HCT116 (cell line): ENCODE results near the gene TMEM258. TPM values are rescaled to one million over a fixed set of nuclear protein-coding genes. Genes with fewer than 3 reads are reported as not detected.

Experiments
- ATAC-seq: fragments of 200-7000 bp; cut with Tn5 transposase; 2 replicates; pipeline ENCODE4 v1.9.1; 2020; ENCODE audit warnings: mild to moderate bottlenecking, moderate library complexity
- BruUV-seq: library from RNA; stranded (reverse); fragments of 400-500 nt; replicated peaks from 2 replicates; lab custom pipeline; 2021; lab: Mats Ljungman, UMichigan
- CTCF ChIA-PET: fragments of 300-600 bp; sonication (Branson Sonifier 250); formaldehyde crosslinking; loops from one replicate; lab custom pipeline; 2021; ENCODE audit warnings: antibody characterized with exemption; lab: Charles Lee
- POLR2A ChIA-PET: fragments of 300-600, 350-600 bp; sonication (Branson Sonifier 250); formaldehyde crosslinking; loops from one replicate; lab custom pipeline; 2021; ENCODE audit warnings: antibody characterized with exemption; lab: Charles Lee
- RAD21 ChIA-PET, 2 experiments: fragments of 300-600 bp; sonication (Branson Sonifier 250); formaldehyde crosslinking; loops; one replicate each; lab custom pipeline; 2023; ENCODE audit warnings: low total read pairs in 2 of 2; ENCODE audit not compliant: uncharacterized antibody in 2 of 2, unreplicated experiment in 2 of 2, low non-redundant PET in 1 of 2; lab: Charles Lee
- DNase-seq: peaks from one replicate; pipeline ENCODE4 v3.0.0-alpha.2; 2010; ENCODE audit warnings: low read depth, low spot score
- H2AFZ ChIP-seq: fragments of 200-600 bp; shearing (Covaris generic), sonication (generic); 2 replicates; pipeline ENCODE4 v1.6.1; 2017; ENCODE audit warnings: low read depth, mixed run types, mixed read lengths, antibody characterized with exemption, low read length; ENCODE audit not compliant: poor library complexity, severe bottlenecking
- H3K27ac ChIP-seq: 2 replicates; pipeline ENCODE4 v1.5.1; 2012; ENCODE audit warnings: low read depth, low read length
- H3K27me3 ChIP-seq: fragments of 200-600 bp; sonication (generic); 2 replicates; pipeline ENCODE4 v1.6.1; 2016; ENCODE audit warnings: mixed run types, low read length, mixed read lengths; ENCODE audit not compliant: insufficient read depth
- H3K36me3 ChIP-seq, 2 experiments: fragments of 200-500 bp in 1 of 2; fragments of 200-600 bp in 1 of 2; sonication (Bioruptor generic) in 1 of 2; sonication (generic) in 1 of 2; 2 replicates each; pipeline versions ENCODE4 v1.5.1 to v1.6.1; 2014 to 2016; ENCODE audit warnings: low read length in 2 of 2, inconsistent platforms in 1 of 2, mixed read lengths in 1 of 2, mixed run types in 1 of 2; ENCODE audit not compliant: insufficient read depth in 2 of 2, control insufficient read depth in 1 of 2
- H3K4me1 ChIP-seq, 2 experiments: fragments of 200-600 bp in 1 of 2; sonication (generic) in 1 of 2; 2 replicates each; pipeline versions ENCODE4 v1.5.1 to v1.6.1; 2012 to 2017; ENCODE audit warnings: low read length in 2 of 2, inconsistent platforms in 1 of 2, mild to moderate bottlenecking in 1 of 2, mixed read lengths in 1 of 2, mixed run types in 1 of 2, moderate library complexity in 1 of 2; ENCODE audit not compliant: insufficient read depth in 2 of 2, control insufficient read depth in 1 of 2
- H3K4me2 ChIP-seq: fragments of 200-600 bp; sonication (generic); 2 replicates; pipeline ENCODE4 v1.6.1; 2017; ENCODE audit warnings: mixed run types, low read length, mixed read lengths
- H3K4me3 ChIP-seq, 2 experiments: fragments of 200-600 bp in 1 of 2; sonication (generic) in 1 of 2; replicated peaks in 1 of 2; 2 replicates each; pipeline ENCODE4 v1.5.1; 2011 to 2016; ENCODE audit warnings: low read length in 2 of 2, control low read depth in 1 of 2, low read depth in 1 of 2, mild to moderate bottlenecking in 1 of 2, mixed read lengths in 1 of 2, mixed run types in 1 of 2
- H3K79me2 ChIP-seq: fragments of 200-600 bp; sonication (generic); 2 replicates; pipeline ENCODE4 v1.6.1; 2017; ENCODE audit warnings: mild to moderate bottlenecking, mixed run types, low read length, moderate library complexity, mixed read lengths; ENCODE audit not compliant: insufficient read depth
- H3K9ac ChIP-seq: fragments of 200-600 bp; sonication (generic); 2 replicates; pipeline ENCODE4 v1.6.1; 2016; ENCODE audit warnings: low read length, mixed read lengths
- H3K9me2 ChIP-seq: fragments of 200-600 bp; sonication (generic), shearing (Covaris generic); 2 replicates; pipeline ENCODE4 v1.6.1; 2017; ENCODE audit warnings: mixed run types, mild to moderate bottlenecking, moderate library complexity; ENCODE audit not compliant: insufficient read depth
- H3K9me3 ChIP-seq, 2 experiments: fragments of 200-500 bp in 1 of 2; fragments of 200-600 bp in 1 of 2; sonication (Bioruptor generic) in 1 of 2; sonication (generic) in 1 of 2; 2 replicates each; pipeline ENCODE4 v1.6.1; 2014 to 2017; ENCODE audit warnings: low read length in 2 of 2, mixed read lengths in 2 of 2, inconsistent platforms in 1 of 2, low read depth in 1 of 2, mild to moderate bottlenecking in 1 of 2, mixed run types in 1 of 2, moderate library complexity in 1 of 2; ENCODE audit not compliant: control insufficient read depth in 1 of 2, insufficient read depth in 1 of 2
- H4K20me1 ChIP-seq: fragments of 200-600 bp; sonication (generic), shearing (Covaris generic); 2 replicates; pipeline ENCODE4 v1.6.1; 2017; ENCODE audit warnings: mixed run types, mild to moderate bottlenecking, moderate library complexity; ENCODE audit not compliant: insufficient read depth
- CBX3 ChIP-seq: IDR thresholded peaks from 2 replicates; pipeline ENCODE4 v1.6.1; 2012; ENCODE audit warnings: low read depth
- EGR1 ChIP-seq: IDR thresholded peaks from 2 replicates; pipeline ENCODE4 v1.6.1; 2012; ENCODE audit warnings: low read depth
- ELF1 ChIP-seq: IDR thresholded peaks from 2 replicates; pipeline ENCODE4 v1.6.1; 2012; ENCODE audit warnings: low read depth, borderline replicate concordance
- JUND ChIP-seq: IDR thresholded peaks from 2 replicates; pipeline ENCODE4 v1.6.1; 2012
- POLR2A ChIP-seq: IDR thresholded peaks from 2 replicates; pipeline ENCODE4 v1.7.0; 2011; ENCODE audit warnings: borderline replicate concordance; ENCODE audit not compliant: insufficient read depth, insufficient read length; ENCODE audit errors: extremely low read depth
- POLR2AphosphoS5 ChIP-seq: IDR thresholded peaks from 2 replicates; pipeline ENCODE4 v1.6.1; 2011; ENCODE audit warnings: mild to moderate bottlenecking, low read depth, low read length, moderate library complexity
- RAD21 ChIP-seq: IDR thresholded peaks from 2 replicates; pipeline ENCODE4 v1.6.1; 2012; ENCODE audit warnings: low read depth, mild to moderate bottlenecking
- SIN3A ChIP-seq: IDR thresholded peaks from 2 replicates; pipeline ENCODE4 v1.6.1; 2012; ENCODE audit warnings: low read depth
- SP1 ChIP-seq: IDR thresholded peaks from 2 replicates; pipeline ENCODE4 v1.6.1; 2012; ENCODE audit warnings: low read depth
- SRF ChIP-seq: IDR thresholded peaks from 2 replicates; pipeline ENCODE4 v1.6.1; 2012; ENCODE audit warnings: low read depth
- TCF7L2 ChIP-seq: IDR thresholded peaks from 2 replicates; pipeline ENCODE4 v1.7.0; 2011; ENCODE audit warnings: borderline replicate concordance, inconsistent platforms; ENCODE audit not compliant: insufficient read depth, insufficient read length; ENCODE audit errors: extremely low read depth
- YY1 ChIP-seq: IDR thresholded peaks from 2 replicates; pipeline ENCODE4 v1.6.1; 2011; ENCODE audit warnings: low read length, low read depth, moderate library complexity, mild to moderate bottlenecking; ENCODE audit not compliant: insufficient replicate concordance; ENCODE audit errors: extremely low read depth
- ZFX ChIP-seq: fragments of 450-650 bp; IDR thresholded peaks from 2 replicates; pipeline ENCODE4 v1.6.1; 2017
- ZNF274 ChIP-seq: fragments of 200-500 bp; sonication (Bioruptor generic); IDR thresholded peaks from 2 replicates; pipeline ENCODE4 v1.6.1; 2014; ENCODE audit warnings: mild to moderate bottlenecking, low read depth, low read length, inconsistent platforms
- intact Hi-C: fragments of 100-400 bp; cut with micrococcal nuclease; formaldehyde crosslinking; loops from 2 replicates; pipeline ENCODE4 v1.10.0; 2022
- total RNA-seq: library from RNA; stranded (reverse); gene quantifications from one replicate; pipeline ENCODE4 v1.2.1, GENCODE V29; 2021; ENCODE audit not compliant: unreplicated experiment
- TF ChIP-seq, protein P1 (sequence below), 3 experiments: fragments of 200-600 bp in 1 of 3; sonication (generic) in 1 of 3; IDR thresholded peaks in 2 of 3; conservative IDR thresholded peaks in 1 of 3; 2 replicates each; pipeline ENCODE4 v1.5.1; 2012 to 2017; ENCODE audit warnings: low read depth in 2 of 3, low read length in 2 of 3, antibody characterized with exemption in 1 of 3, borderline replicate concordance in 1 of 3, control low read depth in 1 of 3, mild to moderate bottlenecking in 1 of 3, mixed read lengths in 1 of 3, mixed run types in 1 of 3, moderate library complexity in 1 of 3; ENCODE audit not compliant: insufficient read depth in 1 of 3

TMEM258 gene
- total RNA-seq, 1 experiment from 2014 or later: 160 TPM

DNA sequence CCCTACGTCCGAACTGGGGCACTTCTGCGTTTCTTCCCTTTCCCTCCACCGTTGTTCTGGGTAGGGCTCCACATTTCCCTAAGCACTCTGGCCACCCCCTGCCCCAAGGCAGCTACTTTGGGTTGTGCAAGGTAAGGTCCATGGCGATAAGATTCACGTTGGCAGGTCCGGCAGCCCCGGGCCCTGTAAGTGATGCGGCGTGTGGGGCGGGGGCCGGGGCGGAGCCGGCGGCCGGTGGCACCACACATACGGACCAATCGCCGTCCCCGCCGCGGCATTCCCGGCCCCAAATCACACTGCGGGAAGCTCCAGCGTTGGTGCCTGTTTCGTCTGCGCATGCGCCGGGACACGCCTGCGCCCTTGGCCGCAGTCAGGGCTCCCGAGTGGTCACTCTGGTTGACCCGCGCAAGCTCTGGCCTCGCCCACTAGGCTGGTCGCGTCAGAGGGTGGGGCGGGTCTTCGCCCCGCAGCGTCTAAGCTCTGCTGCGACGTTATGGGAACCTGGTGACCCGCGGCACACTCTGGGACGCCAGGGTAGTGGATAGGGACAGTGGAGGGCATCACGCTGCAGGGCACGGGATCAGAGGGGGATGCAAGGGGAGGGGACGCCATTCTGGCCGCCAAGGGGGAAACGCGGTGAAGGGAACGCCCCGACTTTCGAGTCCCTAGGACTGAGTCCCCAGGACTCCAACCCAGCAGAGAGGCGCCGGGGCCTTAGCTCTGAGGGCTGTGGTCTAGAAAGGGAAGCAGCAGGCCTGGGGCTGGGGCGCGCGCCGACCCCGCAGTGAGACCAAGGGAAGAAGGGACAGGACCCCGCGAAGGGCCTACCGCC is 22.8 kb upstream of the TMEM258 start:
- no peak overlapping the region for H2AFZ ChIP-seq
- POLR2A ChIA-PET: interaction anchor here (0.6 to 3.5 kb wide), 21 partner anchors 9 to 1026 kb away, joined by 3 to 33 read pairs (median 5); partner anchors contain the start of genes FEN1, FTH1, STX5 and TMEM258

DNA sequence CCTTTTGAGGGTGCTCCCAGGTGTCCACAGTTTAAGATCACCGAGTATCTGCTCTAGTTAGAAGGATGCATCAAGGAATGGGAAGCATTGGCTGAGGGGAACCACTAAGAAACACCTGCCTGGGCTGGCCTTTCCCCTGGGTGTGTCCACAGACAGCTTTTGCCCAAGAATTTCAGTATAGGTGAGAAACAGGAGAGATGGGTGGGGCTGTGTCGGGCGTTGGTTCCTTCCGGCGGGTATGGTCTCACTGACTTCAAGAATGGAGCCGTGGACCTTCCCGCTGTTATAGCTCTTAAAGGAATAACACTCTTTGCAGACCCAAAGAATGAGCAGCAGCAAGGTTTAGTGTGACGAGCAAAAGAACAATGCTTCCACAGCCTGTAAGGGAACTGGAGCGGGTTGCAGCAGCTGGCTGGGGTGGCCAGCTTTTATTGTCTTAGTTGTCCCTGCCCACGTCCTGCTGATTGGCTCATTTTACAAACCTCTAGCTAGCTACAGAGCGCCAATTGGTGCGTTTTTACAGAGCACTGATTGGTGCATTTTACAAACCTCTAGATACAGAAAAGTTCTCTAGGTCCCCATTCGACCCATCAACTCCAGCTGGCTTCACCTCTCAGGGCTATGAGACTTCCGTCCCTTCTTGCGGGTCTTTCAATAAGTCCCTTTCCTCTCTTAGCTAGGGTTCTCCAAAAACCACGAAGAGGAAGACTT is 22.0 kb upstream of the TMEM258 start:
- no peaks in the 10 kb centered on the region for H3K27me3 ChIP-seq
- intact Hi-C loops: no loop called here
- DNase-seq (peak; percentile 67), ATAC-seq (peak; percentile 29)
- H2AFZ ChIP-seq: no peak overlapping the region
- no peaks in the 10 kb centered on the region for H4K20me1 ChIP-seq
- H3K4me1 ChIP-seq: peaks cover 13 to 38% of the 10 kb centered on the region in 2 experiments
- no peaks in the 10 kb centered on the region for H3K9me3 ChIP-seq
- peaks cover 2 to 9% of the 10 kb centered on the region in 2 experiments; a peak in 2 of 4 replicates for H3K36me3 ChIP-seq
- ChIA-PET POLR2A (interaction anchor here (0.6 to 3.5 kb wide), 20 partner anchors 9 to 1027 kb away, joined by 3 to 33 read pairs (median 6); partner anchors contain the start of genes FEN1, FTH1, STX5 and TMEM258), RAD21 (interaction anchor here (0.6 to 1.4 kb wide), 2 partner anchors 294 to 307 kb away, joined by 3 to 6 read pairs; no protein-coding TSS in a partner anchor), CTCF (interaction anchor here (0.8 to 4.0 kb wide), 14 partner anchors 10 to 358 kb away, joined by 3 to 32 read pairs (median 4); no protein-coding TSS in a partner anchor)
- peak overlapping the region; percentile 80 for H3K4me2 ChIP-seq
- no peaks in the 10 kb centered on the region for H3K9me2 ChIP-seq
- H3K9ac ChIP-seq: peak overlapping the region; percentile 98
- TSS peak; percentile 57 for BruUV-seq
- peaks cover 9% of the 10 kb centered on the region for H3K79me2 ChIP-seq
- H3K4me3 ChIP-seq: peak overlapping the region; percentile 85 to 89
- H3K27ac ChIP-seq: peak overlapping the region; percentile 96
- TF ChIP-seq RAD21 (no peak), SP1 (no peak), SIN3A (no peak), EGR1 (no peak), POLR2A (peak; percentile 78), JUND (no peak), ELF1 (no peak), SRF (no peak), POLR2AphosphoS5 (peak; percentile 83), ZFX (no peak), TCF7L2 (no peak), CBX3 (no peak), ZNF274 (no peak)
- TF ChIP-seq, protein P1, sequence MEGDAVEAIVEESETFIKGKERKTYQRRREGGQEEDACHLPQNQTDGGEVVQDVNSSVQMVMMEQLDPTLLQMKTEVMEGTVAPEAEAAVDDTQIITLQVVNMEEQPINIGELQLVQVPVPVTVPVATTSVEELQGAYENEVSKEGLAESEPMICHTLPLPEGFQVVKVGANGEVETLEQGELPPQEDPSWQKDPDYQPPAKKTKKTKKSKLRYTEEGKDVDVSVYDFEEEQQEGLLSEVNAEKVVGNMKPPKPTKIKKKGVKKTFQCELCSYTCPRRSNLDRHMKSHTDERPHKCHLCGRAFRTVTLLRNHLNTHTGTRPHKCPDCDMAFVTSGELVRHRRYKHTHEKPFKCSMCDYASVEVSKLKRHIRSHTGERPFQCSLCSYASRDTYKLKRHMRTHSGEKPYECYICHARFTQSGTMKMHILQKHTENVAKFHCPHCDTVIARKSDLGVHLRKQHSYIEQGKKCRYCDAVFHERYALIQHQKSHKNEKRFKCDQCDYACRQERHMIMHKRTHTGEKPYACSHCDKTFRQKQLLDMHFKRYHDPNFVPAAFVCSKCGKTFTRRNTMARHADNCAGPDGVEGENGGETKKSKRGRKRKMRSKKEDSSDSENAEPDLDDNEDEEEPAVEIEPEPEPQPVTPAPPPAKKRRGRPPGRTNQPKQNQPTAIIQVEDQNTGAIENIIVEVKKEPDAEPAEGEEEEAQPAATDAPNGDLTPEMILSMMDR (IDR thresholded peaks at IDR 0.05 in 2 of 3, conservative IDR thresholded peaks at IDR 0.05 in 1 of 3; ENCODE audit: borderline replicate concordance in 1 of 3, insufficient read depth in 1 of 3, low read depth in 2 of 3, low read length in 2 of 3): no peak

More for the DNA sequence above, 22.8 kb upstream of the TMEM258 start:
- DNase-seq (peak; percentile 97), ATAC-seq (peak; percentile 77)
- H3K4me3 ChIP-seq: peak overlapping the region; percentile 85 to 89
- TSS peak; percentile 55 for BruUV-seq
- intact Hi-C loops: no loop called here
- peaks cover 21 to 45% of the 10 kb centered on the region in 2 experiments for H3K4me1 ChIP-seq
- peaks cover 2 to 9% of the 10 kb centered on the region in 2 experiments; a peak in 2 of 4 replicates for H3K36me3 ChIP-seq
- ChIA-PET CTCF (interaction anchor here (0.8 to 4.0 kb wide), 16 partner anchors 11 to 357 kb away, joined by 3 to 32 read pairs (median 4); no protein-coding TSS in a partner anchor), RAD21 (interaction anchor here (0.6 to 1.4 kb wide), 2 partner anchors 293 to 306 kb away, joined by 3 to 6 read pairs; no protein-coding TSS in a partner anchor)
- peak overlapping the region; percentile 96 for H3K27ac ChIP-seq
- no peaks in the 10 kb centered on the region for H4K20me1 ChIP-seq
- H3K4me2 ChIP-seq: peak overlapping the region; percentile 80
- TF ChIP-seq POLR2AphosphoS5 (peak; percentile 91), JUND (no peak), YY1 (peak; percentile 59), POLR2A (peak; percentile 49), ZFX (peak; percentile 57; the same call in 1 of the 2 replicates)
- H3K27me3 ChIP-seq: no peaks in the 10 kb centered on the region
- peak overlapping the region; percentile 98 for H3K9ac ChIP-seq
- no peaks in the 10 kb centered on the region for H3K9me2 ChIP-seq
- no peaks in the 10 kb centered on the region for H3K9me3 ChIP-seq
- peaks cover 9% of the 10 kb centered on the region for H3K79me2 ChIP-seq
